Common myeloid progenitor, CD34-positive (primary cell): ENCODE measurements around the gene MEGF11.

ENCODE experiments used
- CTCF ChIA-PET: fragments of 350-600 bp; sonication (Branson Sonifier 250); formaldehyde crosslinking; loops from one replicate; lab custom pipeline; 2021; ENCODE audit warnings: antibody characterized with exemption; lab: Charles Lee
- POLR2A ChIA-PET: fragments of 350-600 bp; sonication (Branson Sonifier 250); formaldehyde crosslinking; loops from one replicate; lab custom pipeline; 2021; ENCODE audit warnings: antibody characterized with exemption; lab: Charles Lee
- DNase-seq, 3 donors: peaks; one replicate each; pipeline versions ENCODE4 v3.0.0 to v3.0.0-alpha.2; 2013
- H3K27ac ChIP-seq, 2 experiments: 1 replicate in 1 of 2; 2 replicates in 1 of 2; pipeline ENCODE4 v1.7.0; 2013; ENCODE audit warnings: inconsistent platforms in 2 of 2, low read length in 2 of 2, mild to moderate bottlenecking in 2 of 2, low read depth in 1 of 2, moderate library complexity in 1 of 2; ENCODE audit not compliant: severe bottlenecking in 2 of 2, insufficient read depth in 1 of 2, poor library complexity in 1 of 2
- H3K27me3 ChIP-seq, 5 experiments: replicated peaks in 2 of 5; 1 replicate in 3 of 5; 2 replicates in 2 of 5; pipeline versions ENCODE4 v1.6.1 to v1.7.0; 2013; ENCODE audit warnings: low read length in 4 of 5, mild to moderate bottlenecking in 2 of 5, moderate library complexity in 2 of 5, inconsistent platforms in 1 of 5; ENCODE audit not compliant: insufficient read depth in 5 of 5, control insufficient read depth in 4 of 5
- H3K36me3 ChIP-seq, 4 experiments: 1 replicate in 2 of 4; 2 replicates in 2 of 4; pipeline versions ENCODE4 v1.6.1 to v1.7.0; 2013; ENCODE audit warnings: low read length in 3 of 4, control low read depth in 1 of 4, mild to moderate bottlenecking in 1 of 4; ENCODE audit not compliant: control insufficient read depth in 4 of 4, insufficient read depth in 4 of 4
- H3K4me1 ChIP-seq, 4 experiments: 1 replicate in 3 of 4; 2 replicates in 1 of 4; pipeline versions ENCODE4 v1.6.1 to v1.7.1; 2013; ENCODE audit warnings: low read length in 3 of 4, mild to moderate bottlenecking in 3 of 4, control low read depth in 1 of 4, inconsistent platforms in 1 of 4, moderate library complexity in 1 of 4; ENCODE audit not compliant: control insufficient read depth in 4 of 4, insufficient read depth in 4 of 4; ENCODE audit errors: control extremely low read depth in 1 of 4
- H3K4me3 ChIP-seq, 7 experiments: 1 replicate in 4 of 7; 2 replicates in 3 of 7; pipeline versions ENCODE4 v1.5.1 to v1.7.0; 2013; ENCODE audit warnings: mild to moderate bottlenecking in 7 of 7, low read length in 6 of 7, moderate library complexity in 6 of 7, inconsistent platforms in 2 of 7, low read depth in 2 of 7, control low read depth in 1 of 7; ENCODE audit not compliant: insufficient read depth in 4 of 7, control insufficient read depth in 1 of 7; ENCODE audit errors: extremely low read depth in 1 of 7
- H3K9me3 ChIP-seq, 5 experiments: 1 replicate in 4 of 5; 2 replicates in 1 of 5; pipeline versions ENCODE4 v1.6.1 to v1.7.1; 2013; ENCODE audit warnings: low read length in 4 of 5, mild to moderate bottlenecking in 2 of 5, inconsistent platforms in 1 of 5, low read depth in 1 of 5, moderate library complexity in 1 of 5; ENCODE audit not compliant: control insufficient read depth in 4 of 5, insufficient read depth in 2 of 5; ENCODE audit errors: control extremely low read depth in 1 of 5
- WGBS: methylation state at CpG from one replicate; pipeline ENCODE4 v1.1.5; 2013; ENCODE audit not compliant: insufficient coverage; 5-methylcytosine and 5-hydroxymethylcytosine counted together

MEGF11 gene

DNA sequence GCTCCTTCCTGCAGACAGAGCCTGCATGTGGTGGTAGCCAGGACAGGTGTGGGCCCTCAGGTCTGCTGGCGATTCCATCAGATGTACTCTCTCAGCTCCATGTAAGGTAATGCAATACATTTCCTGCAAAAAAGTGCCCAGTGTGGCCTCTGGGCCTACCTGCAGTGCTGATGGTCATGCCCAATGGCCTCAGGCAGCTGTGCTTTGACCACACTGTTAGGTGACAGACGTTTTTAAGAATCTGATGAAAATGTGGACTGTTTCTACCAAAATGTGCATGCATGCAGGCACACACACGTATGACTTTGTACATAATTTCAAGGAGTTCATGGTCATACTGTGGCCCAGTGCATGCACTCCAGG lies 231.4 kb downstream of the MEGF11 start:
- H3K27ac ChIP-seq = no peak overlapping the region
- no peaks in the 10 kb centered on the region for H3K4me1 ChIP-seq
- H3K36me3 ChIP-seq = no peaks in the 10 kb centered on the region
- peaks cover 0 to 31% (median 22%) of the 10 kb centered on the region in 5 experiments for H3K27me3 ChIP-seq
- H3K4me3 ChIP-seq = no peak overlapping the region
- ChIA-PET CTCF (no interaction called here), POLR2A (no interaction called here)
- no peaks in the 10 kb centered on the region for H3K9me3 ChIP-seq
- no peak for DNase-seq
- WGBS = 86% methylated on average over 3 of the region's 3 CpGs

DNA sequence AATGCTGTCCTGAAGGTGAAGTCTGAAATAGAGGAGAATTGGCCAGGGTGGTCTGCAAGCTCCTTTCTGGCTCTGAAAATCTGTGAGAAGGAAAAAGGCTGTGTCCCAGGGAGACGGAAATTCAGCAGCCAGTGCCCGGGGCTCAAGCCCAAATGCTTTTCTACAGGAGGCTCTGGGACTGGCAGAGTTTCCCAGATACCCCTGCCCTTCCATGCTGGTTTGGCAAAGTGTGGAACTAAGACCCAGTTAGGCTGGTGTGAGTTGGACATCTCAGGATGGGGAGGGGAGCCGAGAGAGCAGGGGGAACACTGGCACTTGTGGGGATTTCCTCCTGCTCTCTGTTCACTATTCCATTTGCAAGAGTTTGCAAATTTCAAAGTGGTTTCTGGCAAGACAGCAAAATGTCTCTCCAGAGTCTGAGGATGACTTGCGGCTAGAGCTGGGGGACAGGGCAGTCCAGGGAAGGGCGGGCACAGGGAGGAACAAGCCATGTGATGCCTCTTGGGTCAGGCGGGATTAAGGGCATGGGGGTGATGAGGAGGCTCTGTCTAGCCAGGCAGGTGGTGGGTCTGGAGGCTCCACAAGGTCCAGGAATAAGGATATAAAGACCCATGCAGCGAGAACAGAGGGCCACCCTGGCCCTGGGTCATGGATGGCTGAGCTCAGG lies 231.9 kb downstream of the MEGF11 start:
- 94% methylated on average over 7 of the region's 7 CpGs for WGBS
- Histone ChIP-seq H3K9me3 (no peaks in the 10 kb centered on the region), H3K4me3 (no peak overlapping the region), H3K36me3 (no peaks in the 10 kb centered on the region), H3K4me1 (no peaks in the 10 kb centered on the region), H3K27ac (no peak overlapping the region), H3K27me3 (peaks cover 0 to 29% (median 22%) of the 10 kb centered on the region in 5 experiments)
- CTCF ChIA-PET = no interaction called here
- DNase-seq = no peak
- POLR2A ChIA-PET = no interaction called here

DNA sequence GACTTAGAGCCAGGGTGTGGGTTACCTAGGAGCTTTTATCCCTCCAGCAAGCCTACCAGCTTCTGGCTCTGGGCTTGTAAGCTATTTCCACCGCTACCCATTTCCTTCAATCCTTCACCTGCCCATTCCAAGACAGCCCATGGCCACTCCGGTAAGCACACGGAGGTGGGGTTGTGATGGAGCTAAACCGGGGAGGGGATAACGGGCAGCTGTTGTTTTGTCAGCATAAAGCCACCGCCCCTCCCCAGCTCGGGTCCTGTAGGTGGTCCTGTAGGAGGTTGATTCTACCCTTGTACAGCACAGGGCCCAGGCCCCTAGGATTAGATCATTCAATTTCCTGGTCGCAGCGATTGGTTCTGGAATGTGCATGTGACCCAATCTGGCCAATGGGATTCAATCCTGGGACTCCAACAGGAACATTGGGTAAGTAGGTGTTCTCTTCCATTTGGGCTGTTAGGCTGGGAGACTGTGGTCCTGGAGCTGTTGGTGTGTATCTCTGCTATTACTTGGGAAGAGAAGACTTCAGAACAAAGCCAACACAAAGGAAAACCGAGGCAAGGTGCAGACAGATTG lies 233.6 kb downstream of the MEGF11 start:
- no peak overlapping the region for H3K4me3 ChIP-seq
- peaks cover 0 to 2% (median 0%) of the 10 kb centered on the region in 5 experiments for H3K9me3 ChIP-seq
- ChIA-PET CTCF (no interaction called here), POLR2A (no interaction called here)
- H3K27ac ChIP-seq = no peak overlapping the region
- no peaks in the 10 kb centered on the region for H3K4me1 ChIP-seq
- no peaks in the 10 kb centered on the region for H3K36me3 ChIP-seq
- no peak for DNase-seq
- peaks cover 0 to 17% (median 14%) of the 10 kb centered on the region in 5 experiments for H3K27me3 ChIP-seq
- 94% methylated on average over 6 of the region's 10 CpGs for WGBS

DNA sequence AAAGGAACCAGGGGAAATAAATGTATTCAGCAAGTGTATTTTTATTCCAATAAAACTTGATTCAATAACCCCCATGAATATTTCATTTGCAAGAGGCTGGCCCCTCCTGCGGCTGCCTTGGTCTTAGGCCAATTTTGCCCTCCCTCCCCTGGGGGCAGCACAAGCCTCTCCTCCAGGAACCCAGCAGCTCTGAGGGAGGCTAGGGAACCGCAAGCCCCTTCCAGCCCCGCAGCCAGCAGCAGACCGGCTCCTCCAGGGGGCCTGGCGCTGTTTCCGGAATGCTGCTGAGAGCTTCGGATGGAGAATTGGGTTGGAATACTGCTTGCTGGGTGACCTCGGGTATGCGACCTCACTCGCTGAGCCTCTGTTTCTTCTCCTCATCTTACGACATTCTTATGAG lies 234.2 kb downstream of the MEGF11 start:
- POLR2A ChIA-PET = no interaction called here
- CTCF ChIA-PET = no interaction called here
- H3K27ac ChIP-seq = no peak overlapping the region
- H3K4me3 ChIP-seq = no peak overlapping the region
- peaks cover 0 to 2% (median 0%) of the 10 kb centered on the region in 5 experiments for H3K9me3 ChIP-seq
- peaks cover 0 to 3% (median 1%) of the 10 kb centered on the region in 4 experiments for H3K4me1 ChIP-seq
- peaks cover 0 to 16% (median 11%) of the 10 kb centered on the region in 5 experiments for H3K27me3 ChIP-seq
- H3K36me3 ChIP-seq = no peaks in the 10 kb centered on the region
- 60% methylated on average over 7 of the region's 11 CpGs for WGBS
- no peak for DNase-seq

DNA sequence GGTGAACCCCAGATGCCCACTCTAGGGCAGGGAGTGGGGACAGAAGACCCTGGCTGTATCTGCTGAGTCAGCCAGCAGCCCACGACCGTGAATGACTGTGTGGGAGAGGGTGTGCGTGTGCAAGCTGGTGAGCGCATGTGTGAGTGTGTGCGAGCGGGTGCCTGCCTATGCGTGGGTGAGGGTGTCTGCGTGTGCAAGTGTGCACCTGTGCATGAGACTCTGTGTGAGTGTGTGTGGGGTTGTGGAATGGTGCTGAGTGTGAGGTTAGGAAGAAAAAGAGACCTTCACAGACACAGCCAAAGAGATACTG lies 235.1 kb downstream of the MEGF11 start:
- CTCF ChIA-PET = no interaction called here

DNA sequence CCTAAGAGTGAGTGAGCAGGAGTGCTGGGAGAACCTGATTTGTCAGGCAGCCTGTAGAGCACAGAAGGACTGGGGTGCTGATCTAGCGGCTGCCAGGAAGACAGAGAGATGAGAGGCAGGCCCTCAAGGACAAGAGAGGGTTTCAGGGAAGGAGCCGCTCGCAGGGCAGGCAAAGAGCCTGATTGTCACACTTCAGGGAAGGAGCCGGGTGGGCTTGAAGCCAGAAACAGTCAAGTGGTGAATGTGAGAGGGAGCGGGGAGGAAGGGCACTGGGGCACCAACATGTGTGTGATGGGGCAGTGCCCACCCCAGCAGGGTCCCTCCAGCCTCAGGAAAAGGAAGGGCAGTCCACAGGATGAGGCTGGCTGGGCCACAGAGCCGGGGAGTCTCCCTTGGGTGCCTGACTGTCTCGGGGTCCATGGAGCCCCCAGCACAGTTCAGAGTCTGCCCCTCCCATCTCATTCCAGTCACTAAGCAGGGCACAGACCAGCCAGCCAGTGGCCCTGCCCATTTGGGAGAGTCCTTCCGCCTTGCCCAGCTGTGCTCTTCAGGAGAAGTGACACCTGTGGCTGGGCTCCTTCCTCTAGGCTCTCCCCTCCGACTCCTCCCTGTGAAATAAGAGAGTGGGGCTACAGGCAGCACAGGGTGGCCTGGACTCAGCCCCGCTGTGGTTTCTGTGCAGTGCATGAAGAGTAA lies 235.6 kb downstream of the MEGF11 start:
- POLR2A ChIA-PET = no interaction called here
- WGBS = 93% methylated on average over 9 of the region's 10 CpGs
- CTCF ChIA-PET = no interaction called here
- H3K4me1 ChIP-seq = peaks cover 0 to 6% (median 2%) of the 10 kb centered on the region in 4 experiments
- H3K4me3 ChIP-seq = no peak overlapping the region
- peaks cover 0 to 2% (median 0%) of the 10 kb centered on the region in 5 experiments for H3K9me3 ChIP-seq
- DNase-seq = no peak
- H3K36me3 ChIP-seq = no peaks in the 10 kb centered on the region
- H3K27ac ChIP-seq = no peak overlapping the region
- H3K27me3 ChIP-seq = peaks cover 0 to 12% (median 3%) of the 10 kb centered on the region in 5 experiments

More for the DNA sequence above, 235.1 kb downstream of the MEGF11 start:
- no peak for DNase-seq
- 100% methylated on average over 2 of the region's 8 CpGs for WGBS
- peaks cover 0 to 2% (median 0%) of the 10 kb centered on the region in 5 experiments for H3K9me3 ChIP-seq
- no peak overlapping the region for H3K4me3 ChIP-seq
- POLR2A ChIA-PET = no interaction called here
- H3K27me3 ChIP-seq = peaks cover 0 to 15% (median 4%) of the 10 kb centered on the region in 5 experiments
- H3K4me1 ChIP-seq = peaks cover 0 to 6% (median 2%) of the 10 kb centered on the region in 4 experiments
- no peak overlapping the region for H3K27ac ChIP-seq
- H3K36me3 ChIP-seq = no peaks in the 10 kb centered on the region

DNA sequence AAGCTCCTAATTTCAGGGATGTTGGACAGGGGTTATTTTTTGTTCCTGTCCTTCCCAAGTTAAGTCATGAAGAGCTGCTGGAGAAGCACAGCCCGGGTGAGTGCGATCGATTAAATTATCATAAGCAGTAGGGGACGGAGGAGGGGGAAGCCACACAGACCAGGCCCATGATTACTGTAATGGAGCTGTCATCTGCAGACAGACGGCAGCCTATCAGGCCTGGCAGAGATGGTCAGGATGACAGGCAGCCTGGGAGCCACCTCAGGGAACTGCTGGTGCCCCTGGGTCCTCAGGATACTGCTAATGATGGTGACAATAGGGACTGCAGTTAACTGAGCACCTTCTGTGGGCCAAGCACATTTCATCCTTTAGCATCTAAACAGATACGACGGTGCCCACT lies 236.6 kb downstream of the MEGF11 start:
- Histone ChIP-seq H3K9me3 (peaks cover 0 to 2% (median 0%) of the 10 kb centered on the region in 5 experiments), H3K36me3 (no peaks in the 10 kb centered on the region), H3K27ac (no peak overlapping the region), H3K27me3 (peaks cover 0 to 9% (median 3%) of the 10 kb centered on the region in 5 experiments), H3K4me3 (no peak overlapping the region), H3K4me1 (peaks cover 0 to 6% (median 2%) of the 10 kb centered on the region in 4 experiments)
- POLR2A ChIA-PET = no interaction called here
- 76% methylated on average over 7 of the region's 7 CpGs for WGBS
- DNase-seq = no peak
- CTCF ChIA-PET = no interaction called here
